Measurements from ENCODE around the gene PTPRT.

The PTPRT gene

DNA sequence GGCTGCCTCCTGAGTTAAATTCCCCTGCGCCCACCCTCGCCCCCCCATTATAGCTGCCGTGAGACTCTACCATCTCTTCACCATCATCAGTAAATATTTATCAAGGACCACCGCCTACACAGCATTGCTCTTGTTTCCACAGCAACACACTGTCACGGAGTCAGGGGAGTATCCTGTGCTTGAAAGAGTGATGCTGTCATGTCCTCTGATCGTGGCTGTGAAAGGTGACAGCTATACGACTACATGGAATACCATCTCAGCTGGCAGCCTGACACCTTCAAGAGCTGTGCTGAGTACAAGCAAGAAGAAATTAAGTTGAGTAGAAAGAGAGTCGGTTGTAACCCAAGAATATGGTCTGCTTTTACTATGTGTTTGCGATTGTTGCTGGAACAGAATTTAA is 3.4 kb downstream of the PTPRT start:
- no peak for DNase-seq

GRCh38 chr20:43185901-43186300 is 3.8 kb downstream of the PTPRT start:
- DNase-seq = no peak

- no peak for DNase-seq
These were observed 6.1 kb downstream of the PTPRT start for GRCh38 chr20:43183536-43184070.

DNA sequence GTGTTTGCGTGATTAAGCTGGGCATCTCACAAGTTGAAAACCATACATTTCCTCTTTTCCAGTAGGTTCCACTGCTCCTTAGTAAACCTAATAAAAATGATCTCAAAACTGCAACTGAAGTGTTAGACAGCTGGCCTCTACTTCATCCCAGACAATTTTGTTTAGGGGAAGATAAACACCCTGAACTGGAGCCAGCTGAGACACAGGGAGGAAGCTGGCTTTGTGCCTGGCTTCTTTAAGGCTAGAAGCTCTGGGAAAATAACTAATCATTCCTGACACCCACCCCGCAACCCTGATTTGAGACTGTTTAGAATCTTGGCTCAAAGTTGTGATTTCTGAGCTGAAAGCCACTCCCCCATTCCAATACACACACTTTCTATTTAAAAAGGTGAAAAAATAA is 11.6 kb downstream of the PTPRT start:
- no peak for DNase-seq

- no peak for DNase-seq
These were observed 13.0 kb downstream of the PTPRT start for GRCh38 chr20:43176726-43177125.

DNA sequence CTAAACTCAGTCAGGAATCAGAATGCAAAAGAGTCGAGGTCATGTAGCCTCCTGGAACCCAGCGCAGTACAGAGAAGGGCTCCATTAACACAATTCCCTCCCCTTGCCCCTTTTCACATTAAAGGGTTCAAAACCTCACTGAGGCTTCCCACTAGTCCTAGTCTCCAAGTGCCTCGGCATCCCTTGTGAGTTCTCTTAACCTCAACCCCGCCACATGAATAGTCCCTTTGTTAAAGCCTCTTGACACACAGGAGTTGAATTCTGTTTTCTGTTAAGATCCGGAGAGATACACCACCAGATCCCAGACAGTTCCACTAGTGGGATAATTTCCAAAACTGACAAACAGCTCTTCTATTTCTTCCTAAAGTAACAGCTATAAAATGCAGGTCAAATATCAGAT is 17.8 kb downstream of the PTPRT start:
- DNase-seq = no peak

DNA sequence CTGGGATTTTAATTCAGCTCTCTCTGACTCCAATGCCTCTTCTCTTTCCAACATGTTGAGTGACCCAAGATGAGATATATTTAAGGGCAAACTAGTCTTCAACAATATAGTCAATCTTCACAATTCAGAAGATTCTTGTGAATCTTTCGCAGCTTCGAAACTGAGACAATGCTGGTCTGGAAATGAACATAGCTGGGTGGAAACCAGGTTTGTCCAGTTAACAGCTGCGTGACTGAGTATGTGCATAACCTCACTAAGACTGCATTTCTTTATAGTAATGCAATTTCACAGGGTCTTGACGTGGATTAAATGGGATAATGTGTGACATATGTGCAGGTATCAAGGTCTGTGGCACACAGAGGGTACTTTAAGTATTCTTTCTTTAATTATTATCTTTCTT is 18.9 kb downstream of the PTPRT start:
- no peak for DNase-seq

DNA sequence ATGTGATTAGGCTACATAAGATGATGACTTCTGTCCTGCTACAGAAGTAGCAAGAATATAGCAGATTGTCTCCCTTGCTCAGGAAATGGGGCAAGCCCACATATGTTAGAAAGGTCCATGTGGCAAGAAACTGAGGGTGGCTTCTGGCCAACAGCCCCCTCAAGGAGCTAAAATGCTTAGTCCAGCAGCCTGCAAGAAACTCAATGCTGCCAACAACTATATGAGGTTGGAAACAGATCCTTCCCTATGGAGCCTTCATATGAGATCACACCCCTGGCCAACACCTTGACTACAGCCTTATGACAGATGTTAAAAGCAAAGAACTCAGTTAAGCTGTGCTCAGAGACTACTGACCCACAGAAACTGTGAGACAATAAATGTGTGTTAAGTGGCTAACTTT is 22.1 kb downstream of the PTPRT start:
- DNase-seq = no peak

- no peak for DNase-seq
These were observed 22.7 kb downstream of the PTPRT start for GRCh38 chr20:43167021-43167420.

DNA sequence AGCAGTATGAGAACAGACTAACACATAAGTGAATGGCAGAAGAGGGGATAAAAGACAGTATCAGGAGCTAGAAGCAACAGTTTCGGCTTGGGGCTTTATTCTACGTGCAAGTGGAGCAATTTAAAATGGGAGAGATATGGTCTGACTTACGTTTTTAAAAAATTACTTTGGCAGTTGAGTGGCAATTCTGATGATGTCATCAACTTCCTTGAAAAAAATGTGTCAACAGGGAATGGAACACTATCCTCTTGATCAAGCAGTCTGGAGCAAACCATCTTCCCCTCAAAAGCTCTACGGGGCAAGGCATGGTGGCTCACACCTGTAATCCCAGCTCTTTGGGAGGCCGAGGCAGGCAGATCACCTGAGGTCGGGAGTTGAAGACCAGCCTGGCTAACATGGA is 24.1 kb downstream of the PTPRT start:
- DNase-seq = no peak

DNA sequence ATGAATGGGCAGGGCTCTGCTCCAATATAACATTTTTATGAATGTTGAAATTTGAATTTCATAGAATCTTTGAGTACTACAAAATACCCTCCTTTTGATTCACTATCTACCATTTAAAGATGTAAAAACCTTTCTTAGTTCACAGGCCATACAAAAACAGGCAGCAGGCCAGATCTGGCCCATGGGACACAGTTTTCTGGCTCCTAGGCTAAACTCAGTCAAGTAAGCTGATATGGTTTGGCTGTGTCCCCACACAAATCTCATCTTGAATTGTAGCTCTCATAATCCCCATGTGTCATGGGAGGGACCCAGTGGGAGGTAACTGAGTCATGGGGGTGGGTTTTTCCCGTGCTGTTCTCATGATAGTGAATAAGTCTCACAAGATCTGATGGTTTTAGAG is 25.0 kb downstream of the PTPRT start:
- DNase-seq = peak; percentile 7

DNA sequence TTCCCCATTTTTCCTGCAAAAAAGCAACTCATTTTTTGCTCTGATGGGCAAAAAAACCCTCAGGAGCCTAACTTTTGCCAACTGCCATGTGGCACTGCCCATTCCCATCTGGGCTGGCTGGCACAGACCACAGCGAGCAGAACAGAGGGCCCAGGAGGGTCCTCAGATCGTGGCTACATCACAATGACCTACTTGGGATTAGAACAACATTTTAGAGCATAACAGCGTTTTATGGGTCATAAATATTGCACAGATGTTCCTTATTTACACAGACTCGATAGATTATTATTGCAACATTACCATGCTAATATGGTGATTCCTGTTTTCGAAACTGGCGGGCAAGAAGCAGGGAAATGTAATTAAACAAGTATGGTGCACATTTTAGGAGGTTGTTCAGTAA is 28.0 kb downstream of the PTPRT start:
- no peak for DNase-seq

DNA sequence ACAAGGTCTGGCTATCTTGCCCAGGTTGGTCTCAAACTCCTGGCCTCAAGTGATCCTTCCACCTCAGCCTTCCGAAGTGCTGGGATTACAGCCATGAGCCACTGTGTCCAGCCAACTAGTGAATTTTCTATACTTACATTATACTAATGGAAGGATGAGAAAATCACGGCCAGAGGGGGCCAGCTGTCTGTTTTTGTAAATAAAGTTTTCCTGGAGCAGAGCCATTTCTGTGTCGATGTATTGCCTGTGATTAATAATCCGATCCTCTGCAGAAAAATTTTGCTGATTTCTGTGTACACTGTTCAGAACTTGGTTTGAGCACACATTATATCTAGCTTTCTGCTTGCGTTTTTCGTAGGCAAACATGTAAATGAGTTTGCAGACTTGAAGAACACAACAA is 28.8 kb downstream of the PTPRT start:
- no peak for DNase-seq

DNA sequence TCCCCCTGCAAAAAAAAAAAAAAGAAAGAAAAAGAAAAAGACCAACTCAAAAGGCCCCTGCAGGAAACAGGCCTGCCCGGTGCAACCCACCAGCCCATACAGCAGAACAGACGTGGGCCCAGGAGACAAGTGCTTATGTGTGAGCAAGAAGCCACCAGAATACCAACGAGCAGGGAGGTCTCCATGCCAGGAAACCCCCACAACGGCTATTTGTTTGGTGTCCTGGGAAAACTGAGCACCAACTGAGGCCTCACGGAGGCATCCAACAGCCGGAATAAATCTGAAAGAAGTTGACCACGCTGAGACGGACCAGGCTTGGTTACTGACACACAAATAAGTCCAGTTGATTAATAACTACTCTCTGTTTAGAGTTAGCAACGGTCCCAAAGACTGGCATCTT is 29.7 kb downstream of the PTPRT start:
- DNase-seq = no peak

DNA sequence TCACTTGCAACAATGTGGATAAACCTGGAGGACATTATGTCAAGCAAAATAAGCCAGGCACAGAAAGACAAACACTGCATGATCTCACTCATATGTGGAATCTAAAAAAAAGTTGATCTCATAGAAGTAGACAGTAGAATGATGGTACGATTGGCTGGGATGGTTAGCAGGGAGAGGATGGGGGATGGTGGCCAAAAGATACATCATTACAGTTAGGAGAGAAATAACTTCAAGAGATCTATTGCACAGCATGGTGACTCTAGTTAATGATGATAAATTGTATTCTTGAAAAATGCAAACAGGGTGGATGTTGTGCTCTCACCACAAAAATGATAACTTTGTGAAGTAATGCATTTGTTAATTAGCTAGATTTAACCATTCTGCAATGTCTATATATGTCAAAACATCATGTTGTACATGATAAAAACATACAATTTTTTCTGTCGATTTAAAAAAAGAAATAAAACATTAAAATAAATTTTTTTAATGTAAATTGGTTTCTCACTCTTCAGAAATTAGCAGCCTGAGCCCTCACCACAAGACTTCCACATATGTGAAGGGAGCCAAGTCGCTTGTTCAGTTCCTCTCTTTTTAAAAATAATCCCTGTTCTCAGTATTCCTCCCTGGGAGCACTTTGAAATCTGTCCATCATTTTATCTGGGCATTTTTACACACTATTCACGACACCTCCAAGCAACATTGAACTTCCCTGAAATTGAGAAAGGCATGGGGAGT is 34.2 kb downstream of the PTPRT start:
- no peak for DNase-seq

DNA sequence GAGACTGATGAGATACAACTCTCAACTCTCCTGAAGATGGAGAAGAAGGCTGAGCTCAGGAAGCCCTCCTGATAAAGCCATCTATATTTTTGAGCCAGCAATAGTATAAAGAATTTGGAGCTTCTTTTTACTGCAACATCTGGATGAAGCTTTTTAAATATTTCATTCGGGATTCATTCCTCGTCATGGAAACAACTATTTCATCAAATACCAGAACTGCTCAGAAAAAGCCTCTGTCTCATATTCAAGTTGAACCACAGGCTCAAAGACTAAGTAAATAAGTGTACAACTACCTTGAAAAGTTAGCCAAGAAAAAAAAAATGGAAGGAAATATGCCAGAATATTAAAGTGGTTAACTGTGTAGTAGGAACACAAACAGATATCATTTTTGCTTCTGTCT is 37.8 kb downstream of the PTPRT start:
- no peak for DNase-seq

GRCh38 chr20:43151256-43151655 is 38.5 kb downstream of the PTPRT start:
- DNase-seq = no peak

DNA sequence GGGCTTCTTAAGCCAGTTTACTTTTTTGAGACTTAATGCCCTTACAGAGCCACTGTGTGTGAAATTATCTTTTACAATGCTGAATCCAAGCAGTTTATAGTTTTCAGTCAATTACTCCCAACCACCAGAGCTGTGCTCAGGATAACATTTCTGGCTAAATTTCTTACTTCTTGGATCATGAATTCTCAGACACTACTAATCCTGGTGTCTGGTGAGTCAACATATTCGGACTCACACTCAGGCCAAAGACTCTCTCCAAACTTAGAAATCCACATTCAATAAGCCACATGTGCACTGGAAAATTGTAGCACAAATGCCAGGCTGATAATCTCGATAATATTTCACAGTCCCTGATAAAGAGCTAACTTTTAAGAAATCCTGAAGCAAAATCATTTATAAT is 49.0 kb downstream of the PTPRT start:
- DNase-seq = no peak

GRCh38 chr20:43138061-43138770 is 51.5 kb downstream of the PTPRT start:
- DNase-seq = no peak

- DNase-seq = no peak
These were observed 52.5 kb downstream of the PTPRT start for GRCh38 chr20:43137160-43137559.

GRCh38 chr20:43124241-43124640 is 65.5 kb downstream of the PTPRT start:
- no peak for DNase-seq

DNA sequence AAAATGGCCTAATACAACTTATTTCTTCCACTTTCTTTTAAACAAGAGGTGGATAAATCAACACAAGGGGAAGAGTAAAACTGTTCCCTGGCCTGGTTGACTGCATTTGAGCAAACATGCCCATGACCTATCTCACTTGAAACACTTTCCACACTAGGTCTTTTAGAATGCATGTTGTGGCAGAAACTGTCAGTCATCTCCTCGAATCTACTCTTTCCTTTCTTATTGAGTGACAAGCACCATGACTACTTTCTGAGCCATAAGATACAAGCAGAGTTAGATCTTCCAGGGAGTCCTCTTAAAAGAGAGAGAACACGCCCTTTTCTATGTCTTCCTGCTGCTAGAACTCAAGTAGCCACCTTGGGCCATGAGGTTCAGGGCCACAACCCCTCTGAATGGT is 66.5 kb downstream of the PTPRT start:
- no peak for DNase-seq

GRCh38 chr20:43119720-43120119 is 70.0 kb downstream of the PTPRT start:
- no peak for DNase-seq

GRCh38 chr20:43102394-43102793 is 87.3 kb downstream of the PTPRT start:
- DNase-seq = peak; percentile 12

DNA sequence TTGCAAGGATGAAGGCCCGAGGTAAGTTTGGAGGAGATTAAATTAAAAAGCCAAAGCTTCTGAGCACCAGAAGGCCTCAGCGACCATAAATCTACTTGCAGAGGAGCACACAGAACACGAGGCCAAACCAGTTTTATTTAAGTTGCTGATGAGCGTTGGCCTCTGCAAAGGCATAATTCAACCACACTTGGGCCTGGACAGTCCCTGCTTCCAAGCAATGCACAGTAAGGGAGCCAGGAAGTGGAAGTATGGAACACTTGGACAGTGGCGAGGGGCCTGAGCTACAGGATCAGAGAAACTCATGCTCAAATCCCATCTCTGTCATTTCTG is 92.8 kb downstream of the PTPRT start:
- DNase-seq = no peak

All from activated CD4-positive, alpha-beta T cell treated with anti-CD3 and anti-CD28 coated beads for 48 hours (primary cell).